ENCODE results near the gene RAB29.

DNA sequence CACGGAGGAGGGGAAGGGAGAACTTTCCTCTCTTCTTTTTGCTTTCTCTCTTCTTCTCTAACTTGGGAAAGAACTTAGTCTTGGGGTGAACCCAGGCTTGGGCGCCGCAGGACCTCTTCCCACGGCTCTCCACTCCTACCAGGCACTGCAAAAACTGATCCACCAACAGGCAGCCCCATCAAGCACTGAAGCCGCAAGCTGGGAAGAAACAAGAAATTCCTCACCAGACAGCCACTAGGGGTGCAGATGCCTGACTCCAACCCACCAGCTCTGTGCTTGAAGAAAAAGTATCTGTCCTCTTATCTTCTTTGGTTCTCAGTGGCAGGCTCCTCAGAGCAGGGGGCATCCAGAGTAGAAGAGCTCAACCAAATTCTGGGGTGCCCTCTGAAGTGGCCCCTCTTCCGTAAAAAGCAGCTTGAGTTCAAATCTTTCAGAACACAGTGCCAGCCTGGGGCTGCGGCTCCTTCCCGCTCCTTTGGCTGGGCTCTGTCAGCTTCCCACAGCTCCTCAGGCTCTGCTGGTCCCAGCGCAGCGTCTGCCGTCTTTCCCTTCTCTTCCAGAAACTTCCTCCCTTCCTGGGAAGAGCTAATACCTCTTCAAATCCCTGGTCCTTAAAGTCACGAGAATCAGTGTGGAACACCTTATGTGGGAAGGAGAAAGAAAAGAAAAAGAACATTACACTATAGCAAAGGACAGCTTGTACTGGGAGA is 35.3 kb upstream of the RAB29 start:
- TF ChIP-seq, protein P1, sequence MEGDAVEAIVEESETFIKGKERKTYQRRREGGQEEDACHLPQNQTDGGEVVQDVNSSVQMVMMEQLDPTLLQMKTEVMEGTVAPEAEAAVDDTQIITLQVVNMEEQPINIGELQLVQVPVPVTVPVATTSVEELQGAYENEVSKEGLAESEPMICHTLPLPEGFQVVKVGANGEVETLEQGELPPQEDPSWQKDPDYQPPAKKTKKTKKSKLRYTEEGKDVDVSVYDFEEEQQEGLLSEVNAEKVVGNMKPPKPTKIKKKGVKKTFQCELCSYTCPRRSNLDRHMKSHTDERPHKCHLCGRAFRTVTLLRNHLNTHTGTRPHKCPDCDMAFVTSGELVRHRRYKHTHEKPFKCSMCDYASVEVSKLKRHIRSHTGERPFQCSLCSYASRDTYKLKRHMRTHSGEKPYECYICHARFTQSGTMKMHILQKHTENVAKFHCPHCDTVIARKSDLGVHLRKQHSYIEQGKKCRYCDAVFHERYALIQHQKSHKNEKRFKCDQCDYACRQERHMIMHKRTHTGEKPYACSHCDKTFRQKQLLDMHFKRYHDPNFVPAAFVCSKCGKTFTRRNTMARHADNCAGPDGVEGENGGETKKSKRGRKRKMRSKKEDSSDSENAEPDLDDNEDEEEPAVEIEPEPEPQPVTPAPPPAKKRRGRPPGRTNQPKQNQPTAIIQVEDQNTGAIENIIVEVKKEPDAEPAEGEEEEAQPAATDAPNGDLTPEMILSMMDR (IDR thresholded peaks at IDR 0.05): peak; percentile 25; the same call in 1 of the 2 replicates
- TF ChIP-seq ZFX (IDR thresholded peaks at IDR 0.05; ENCODE audit: borderline replicate concordance): no peak

Data from 22Rv1 (cell line).